C4-2B (cell line): ENCODE measurements around the gene UNC80.

Experiments used
- ZFX ChIP-seq: fragments of 450-650 bp; IDR thresholded peaks from 2 replicates; pipeline ENCODE4 v1.6.1; 2017
- TF ChIP-seq, protein P1 (sequence below): fragments of 450-650 bp; conservative IDR thresholded peaks from 2 replicates; pipeline ENCODE4 v1.5.1; 2017; ENCODE audit warnings: mild to moderate bottlenecking

DNA sequence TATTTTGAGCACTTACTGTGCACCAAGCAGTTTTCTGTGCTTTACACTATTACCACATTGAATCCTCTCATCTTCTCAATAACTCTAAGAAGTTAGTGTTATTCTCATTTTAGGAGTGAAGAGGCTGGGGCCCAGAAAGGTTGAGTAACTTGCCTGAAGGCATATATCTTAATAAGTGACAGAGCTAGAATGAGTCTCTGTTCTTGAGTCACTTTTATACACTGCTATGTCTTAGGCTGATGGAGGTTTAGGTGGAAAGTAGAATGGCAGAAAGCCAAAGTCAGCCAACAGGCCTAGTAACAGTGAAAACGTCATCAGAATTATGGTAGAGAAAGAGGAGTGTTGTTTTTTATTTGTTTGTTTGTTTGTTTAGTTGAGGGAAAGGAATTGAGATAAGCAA lies 202.9 kb downstream of the UNC80 start:
- TF ChIP-seq, protein P1, sequence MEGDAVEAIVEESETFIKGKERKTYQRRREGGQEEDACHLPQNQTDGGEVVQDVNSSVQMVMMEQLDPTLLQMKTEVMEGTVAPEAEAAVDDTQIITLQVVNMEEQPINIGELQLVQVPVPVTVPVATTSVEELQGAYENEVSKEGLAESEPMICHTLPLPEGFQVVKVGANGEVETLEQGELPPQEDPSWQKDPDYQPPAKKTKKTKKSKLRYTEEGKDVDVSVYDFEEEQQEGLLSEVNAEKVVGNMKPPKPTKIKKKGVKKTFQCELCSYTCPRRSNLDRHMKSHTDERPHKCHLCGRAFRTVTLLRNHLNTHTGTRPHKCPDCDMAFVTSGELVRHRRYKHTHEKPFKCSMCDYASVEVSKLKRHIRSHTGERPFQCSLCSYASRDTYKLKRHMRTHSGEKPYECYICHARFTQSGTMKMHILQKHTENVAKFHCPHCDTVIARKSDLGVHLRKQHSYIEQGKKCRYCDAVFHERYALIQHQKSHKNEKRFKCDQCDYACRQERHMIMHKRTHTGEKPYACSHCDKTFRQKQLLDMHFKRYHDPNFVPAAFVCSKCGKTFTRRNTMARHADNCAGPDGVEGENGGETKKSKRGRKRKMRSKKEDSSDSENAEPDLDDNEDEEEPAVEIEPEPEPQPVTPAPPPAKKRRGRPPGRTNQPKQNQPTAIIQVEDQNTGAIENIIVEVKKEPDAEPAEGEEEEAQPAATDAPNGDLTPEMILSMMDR: no peak
- TF ChIP-seq ZFX: no peak
